DND-41 (cell line): Measurements from ENCODE around the gene RAD51B.
"Not testable (repeated sequence)": the region's sequence is repeated elsewhere in the genome, so short reads cannot be mapped to it uniquely, and the experiment has no call there.

Source experiments
- ATAC-seq: fragments of 200-7000 bp; cut with Tn5 transposase; 3 replicates; pipeline ENCODE4 v1.9.1; 2021; ENCODE audit warnings: low read depth; ENCODE audit not compliant: insufficient read depth
- DNase-seq: peaks from one replicate; pipeline ENCODE4 v3.0.0-alpha.2; 2020
- H2AFZ ChIP-seq: 2 replicates; pipeline ENCODE4 v1.6.0; 2012; ENCODE audit warnings: low read depth, low read length
- H3K27ac ChIP-seq: 2 replicates; pipeline ENCODE4 v1.5.1; 2012; ENCODE audit warnings: low read length, inconsistent platforms
- H3K27me3 ChIP-seq: fragments of 200-600 bp; sonication (generic); 2 replicates; pipeline ENCODE4 v1.6.0; 2012; ENCODE audit warnings: low read length, mild to moderate bottlenecking, inconsistent platforms; ENCODE audit not compliant: insufficient read depth, poor library complexity
- H3K36me3 ChIP-seq: 2 replicates; pipeline ENCODE4 v1.5.1; 2012; ENCODE audit warnings: low read length, inconsistent platforms; ENCODE audit not compliant: insufficient read depth
- H3K4me1 ChIP-seq: 2 replicates; pipeline ENCODE4 v1.5.1; 2012; ENCODE audit warnings: mild to moderate bottlenecking, low read length; ENCODE audit not compliant: insufficient read depth
- H3K4me2 ChIP-seq: 2 replicates; pipeline ENCODE4 v1.6.0; 2012; ENCODE audit warnings: mild to moderate bottlenecking, moderate library complexity, low read length, inconsistent platforms; ENCODE audit not compliant: insufficient read depth
- H3K4me3 ChIP-seq, 2 experiments: fragments of 200-600 bp in 1 of 2; shearing (Covaris generic) in 1 of 2; 2 replicates each; pipeline ENCODE4 v1.5.1; 2012 to 2016; ENCODE audit warnings: inconsistent platforms in 2 of 2, low read length in 2 of 2, mild to moderate bottlenecking in 2 of 2, low read depth in 1 of 2, moderate library complexity in 1 of 2
- H3K79me2 ChIP-seq: 2 replicates; pipeline ENCODE4 v1.6.0; 2012; ENCODE audit warnings: low read length, inconsistent platforms; ENCODE audit not compliant: insufficient read depth
- H3K9ac ChIP-seq: 2 replicates; pipeline ENCODE4 v1.6.0; 2012; ENCODE audit warnings: low read depth, mild to moderate bottlenecking, inconsistent platforms, low read length, moderate library complexity
- H3K9me3 ChIP-seq: 2 replicates; pipeline ENCODE4 v1.5.1; 2012; ENCODE audit warnings: low read length, moderate library complexity, mild to moderate bottlenecking, inconsistent platforms; ENCODE audit not compliant: insufficient read depth, severe bottlenecking
- H4K20me1 ChIP-seq: 2 replicates; pipeline ENCODE4 v1.6.0; 2012; ENCODE audit warnings: low read length; ENCODE audit not compliant: insufficient read depth
- CTCF ChIP-seq: IDR thresholded peaks from 2 replicates; pipeline ENCODE4 v1.5.1; 2012; ENCODE audit warnings: borderline replicate concordance, low read length, moderate library complexity, mild to moderate bottlenecking; ENCODE audit not compliant: poor library complexity, severe bottlenecking; ENCODE audit errors: extremely low read depth
- EZH2 ChIP-seq: IDR thresholded peaks from 3 replicates; pipeline ENCODE4 v1.6.1; 2012; ENCODE audit warnings: borderline replicate concordance, low read depth, mild to moderate bottlenecking, moderate library complexity, low read length, inconsistent platforms; ENCODE audit not compliant: severe bottlenecking

Gene RAD51B

GRCh38 chr14:67986131-67986841, 166.7 kb downstream of the RAD51B start:
- H3K4me3 ChIP-seq, result no peak overlapping the region
- no peaks in the 10 kb centered on the region for H3K27me3 ChIP-seq
- no peaks in the 10 kb centered on the region for H3K36me3 ChIP-seq
- no peaks in the 10 kb centered on the region for H3K4me1 ChIP-seq
- no peaks in the 10 kb centered on the region for H3K9me3 ChIP-seq
- H3K27ac ChIP-seq, result no peak overlapping the region
- no peaks in the 10 kb centered on the region for H4K20me1 ChIP-seq
- no peak overlapping the region for H3K4me2 ChIP-seq
- no peak for DNase-seq
- ATAC-seq, result no peak
- H3K79me2 ChIP-seq, result no peaks in the 10 kb centered on the region
- no peak overlapping the region for H2AFZ ChIP-seq
- TF ChIP-seq CTCF, result no peak
- TF ChIP-seq EZH2, result no peak
- H3K9ac ChIP-seq, result no peak overlapping the region

GRCh38 chr14:67987606-67988005, 168.0 kb downstream of the RAD51B start:
- Histone ChIP-seq H3K27me3 (no peaks in the 10 kb centered on the region), H3K9me3 (no peaks in the 10 kb centered on the region), H4K20me1 (no peaks in the 10 kb centered on the region), H3K4me3 (no peak overlapping the region), H3K36me3 (no peaks in the 10 kb centered on the region), H3K27ac (no peak overlapping the region), H3K9ac (no peak overlapping the region), H2AFZ (no peak overlapping the region), H3K4me1 (no peaks in the 10 kb centered on the region), H3K79me2 (no peaks in the 10 kb centered on the region), H3K4me2 (no peak overlapping the region)
- ATAC-seq (no peak), DNase-seq (no peak)
- TF ChIP-seq CTCF (no peak), EZH2 (no peak)

- H3K27ac ChIP-seq, H2AFZ ChIP-seq, H3K9ac ChIP-seq, H3K36me3 ChIP-seq, H3K4me2 ChIP-seq, H3K4me1 ChIP-seq, H3K79me2 ChIP-seq, DNase-seq, H3K27me3 ChIP-seq, ATAC-seq, H4K20me1 ChIP-seq, H3K9me3 ChIP-seq, H3K4me3 ChIP-seq: not testable (repeated sequence)
Observed at GRCh38 chr14:67988210-67988609, 168.6 kb downstream of the RAD51B start.

- DNase-seq (no peak), ATAC-seq (no peak)
- TF ChIP-seq EZH2, result no peak
- no peak for TF ChIP-seq CTCF
- Histone ChIP-seq H3K27me3 (no peaks in the 10 kb centered on the region), H3K9me3 (no peaks in the 10 kb centered on the region), H3K4me1 (no peaks in the 10 kb centered on the region), H3K27ac (no peak overlapping the region), H3K4me2 (no peak overlapping the region), H3K79me2 (no peaks in the 10 kb centered on the region), H3K36me3 (no peaks in the 10 kb centered on the region), H2AFZ (no peak overlapping the region), H4K20me1 (no peaks in the 10 kb centered on the region), H3K9ac (no peak overlapping the region), H3K4me3 (no peak overlapping the region)
Observed at GRCh38 chr14:67990576-67990975, 171.0 kb downstream of the RAD51B start.
